Fibroblast of lung (primary cell): ENCODE results near the gene TNP2.

Experiments
- CTCF ChIP-seq, 2 donors: IDR thresholded peaks in 1 of 2; conservative IDR thresholded peaks in 1 of 2; 1 replicate in 1 of 2; 2 replicates in 1 of 2; pipeline ENCODE4 v1.5.1; 2011 to 2012; ENCODE audit warnings: low read length in 2 of 2, control low read depth in 1 of 2, inconsistent platforms in 1 of 2, low read depth in 1 of 2, mild to moderate bottlenecking in 1 of 2
- EZH2 ChIP-seq: IDR thresholded peaks from 2 replicates; pipeline ENCODE4 v1.5.1; 2012; ENCODE audit warnings: low read length, control low read depth, mild to moderate bottlenecking; ENCODE audit errors: missing control alignments

- no peak for TF ChIP-seq CTCF (conservative IDR thresholded peaks at IDR 0.05 in 1 of 2, IDR thresholded peaks at IDR 0.05 in 1 of 2; ENCODE audit: low read depth in 1 of 2, low read length in 2 of 2)
- TF ChIP-seq EZH2 = no peak
Measured at GRCh38 chr16:11250091-11250785, 18.9 kb downstream of the TNP2 start.
